ENCODE data around the gene C10orf67. TPM values are rescaled to one million over a fixed set of nuclear protein-coding genes. Genes with fewer than 3 reads are reported as not detected.

The C10orf67 gene
- total RNA-seq, 4 donors from 2014 or later: not detected

- Histone ChIP-seq H3K36me3 (no peaks in the 10 kb centered on the region), H3K27ac (no peak overlapping the region), H3K27me3 (peaks cover 17% of the 10 kb centered on the region), H3K9me3 (no peaks in the 10 kb centered on the region), H3K4me3 (no peak overlapping the region), H3K4me1 (no peaks in the 10 kb centered on the region)
- 0 to 49% methylated on average over 1 to 5 of the region's 5 CpGs for WGBS, 2 donors (ENCODE audit: low coverage in 1 of 2)
- ATAC-seq: no peak
- TF ChIP-seq EP300 (IDR thresholded peaks at IDR 0.05): no peak
- TF ChIP-seq CTCF (IDR thresholded peaks at IDR 0.05): peak in 3 of 4 experiments; percentile 13 to 43 (median 22)
Observed at GRCh38 chr10:23294638-23295247, 49.9 kb downstream of the C10orf67 start.

GRCh38 chr10:23293973-23294590, 50.5 kb downstream of the C10orf67 start:
- peaks cover 17% of the 10 kb centered on the region for H3K27me3 ChIP-seq
- WGBS, 2 donors (ENCODE audit: low coverage in 1 of 2): 10 to 46% methylated on average over 2 to 3 of the region's 4 CpGs
- no peaks in the 10 kb centered on the region for H3K4me1 ChIP-seq

GRCh38 chr10:23293145-23293724, 51.4 kb downstream of the C10orf67 start:
- H3K9me3 ChIP-seq: no peaks in the 10 kb centered on the region
- no peak overlapping the region for H3K27ac ChIP-seq
- 22 to 29% methylated on average over 7 of the region's 7 CpGs for WGBS, 2 donors (ENCODE audit: low coverage in 1 of 2)
- H3K27me3 ChIP-seq: peaks cover 17% of the 10 kb centered on the region
- no peaks in the 10 kb centered on the region for H3K4me1 ChIP-seq
- no peaks in the 10 kb centered on the region for H3K36me3 ChIP-seq
- no peak for ATAC-seq
- TF ChIP-seq POLR2A (IDR thresholded peaks at IDR 0.05) (no peak), POLR2AphosphoS5 (IDR thresholded peaks at IDR 0.05) (no peak), CTCF (IDR thresholded peaks at IDR 0.05) (peak in 1 of 4 experiments; percentile 19)
- H3K4me3 ChIP-seq: no peak overlapping the region

More at GRCh38 chr10:23293973-23294590, 50.5 kb downstream of the C10orf67 start:
- H3K4me3 ChIP-seq: no peak overlapping the region
- no peak overlapping the region for H3K27ac ChIP-seq
- TF ChIP-seq EP300 (IDR thresholded peaks at IDR 0.05) (no peak), POLR2AphosphoS5 (IDR thresholded peaks at IDR 0.05) (no peak), POLR2A (IDR thresholded peaks at IDR 0.05) (no peak), CTCF (IDR thresholded peaks at IDR 0.05) (no peak)
- no peaks in the 10 kb centered on the region for H3K36me3 ChIP-seq
- no peak for ATAC-seq
- H3K9me3 ChIP-seq: no peaks in the 10 kb centered on the region

GRCh38 chr10:23291551-23292334, 52.9 kb downstream of the C10orf67 start:
- ATAC-seq: no peak
- Histone ChIP-seq H3K4me1 (no peaks in the 10 kb centered on the region), H3K9me3 (no peaks in the 10 kb centered on the region), H3K27me3 (peaks cover 17% of the 10 kb centered on the region), H3K27ac (no peak overlapping the region), H3K4me3 (no peak overlapping the region), H3K36me3 (no peaks in the 10 kb centered on the region)
- WGBS, 2 donors (ENCODE audit: low coverage in 1 of 2): 59 to 95% methylated on average over 4 to 9 of the region's 13 CpGs
- TF ChIP-seq POLR2A (IDR thresholded peaks at IDR 0.05) (no peak), POLR2AphosphoS5 (IDR thresholded peaks at IDR 0.05) (no peak), EP300 (IDR thresholded peaks at IDR 0.05) (no peak), CTCF (IDR thresholded peaks at IDR 0.05) (no peak)

Measured in gastroesophageal sphincter (tissue), 4 donors.